ENCODE measurements around the gene LRRN2. TPM values are rescaled to one million over a fixed set of nuclear protein-coding genes. Genes with fewer than 3 reads are reported as not detected.

LRRN2 gene
- total and polyA plus RNA-seq, 2 of the 8 experiments (the other 6 are each of a cell fraction or from before 2014, with no cell fraction given): 1.8 to 2.3 TPM

GRCh38 chr1:204650911-204651570, 34.5 kb downstream of the LRRN2 start (continued):
- TF ChIP-seq CHD7 (IDR thresholded peaks at IDR 0.05; ENCODE audit: insufficient replicate concordance, low read length): no peak
- no peak for TF ChIP-seq SP2 (IDR thresholded peaks at IDR 0.05; ENCODE audit: low read length)
- no peak for TF ChIP-seq SUZ12 (IDR thresholded peaks at IDR 0.05; ENCODE audit: low read length)
- TF ChIP-seq HDAC2 (IDR thresholded peaks at IDR 0.05; ENCODE audit: borderline replicate concordance in 1 of 2, low read depth in 2 of 2, low read length in 2 of 2): no peak
- TF ChIP-seq MAX (IDR thresholded peaks at IDR 0.05): no peak
- TF ChIP-seq SIX5 (IDR thresholded peaks at IDR 0.05; ENCODE audit: low read depth, low read length): no peak
- no peak for TF ChIP-seq NANOG (IDR thresholded peaks at IDR 0.05; ENCODE audit: insufficient read depth, low read depth, low read length, poor library complexity, severe bottlenecking)
- no peak for TF ChIP-seq CTBP2 (IDR thresholded peaks at IDR 0.05; ENCODE audit: borderline replicate concordance, insufficient read depth, insufficient read length, low read length)
- no peak for TF ChIP-seq KDM4A (IDR thresholded peaks at IDR 0.05; ENCODE audit: low read depth, low read length, severe bottlenecking)
- TF ChIP-seq YY1 (IDR thresholded peaks at IDR 0.05; ENCODE audit: low read depth, low read length): no peak
